HEK293T (cell line): Measurements from ENCODE around the gene JCAD.

Experiments used
- CTCF ChIA-PET: fragments of 350-600 bp; formaldehyde crosslinking; extraction: SDS; loops from one replicate; lab custom pipeline; 2021; ENCODE audit warnings: antibody characterized with exemption, inconsistent platforms; lab: Yijun Ruan, JAX
- POLR2A ChIA-PET: fragments of 350-600 bp; formaldehyde crosslinking; extraction: SDS; loops from one replicate; lab custom pipeline; 2020; ENCODE audit warnings: antibody characterized with exemption, inconsistent platforms; lab: Yijun Ruan, JAX
- DNase-seq: peaks from one replicate; pipeline ENCODE4 v3.0.0; 2012; ENCODE audit warnings: mixed read lengths; ENCODE audit errors: extremely low spot score
- ARNT ChIP-seq: fragments of 450-650 bp; IDR thresholded peaks from 2 replicates; pipeline ENCODE4 v1.6.1; 2017; ENCODE audit warnings: mild to moderate bottlenecking
- BHLHE40 ChIP-seq: fragments of 450-650 bp; IDR thresholded peaks from 2 replicates; pipeline ENCODE4 v1.6.1; 2016; ENCODE audit warnings: mild to moderate bottlenecking, moderate library complexity, borderline replicate concordance
- CTBP1 ChIP-seq: fragments of 450-650 bp; IDR thresholded peaks from 2 replicates; pipeline ENCODE4 v1.6.1; 2016; ENCODE audit warnings: borderline replicate concordance
- ELF4 ChIP-seq: fragments of 450-650 bp; IDR thresholded peaks from 2 replicates; pipeline ENCODE4 v1.6.1; 2017; ENCODE audit warnings: antibody characterized with exemption
- FOXA1 ChIP-seq: fragments of 450-650 bp; IDR thresholded peaks from 2 replicates; pipeline ENCODE4 v1.6.1; 2016; ENCODE audit warnings: mild to moderate bottlenecking
- FOXK2 ChIP-seq: fragments of 450-650 bp; IDR thresholded peaks from 2 replicates; pipeline ENCODE4 v1.6.1; 2016; ENCODE audit warnings: mild to moderate bottlenecking
- FOXM1 ChIP-seq: fragments of 450-650 bp; IDR thresholded peaks from 2 replicates; pipeline ENCODE4 v1.6.1; 2017; ENCODE audit warnings: mild to moderate bottlenecking, borderline replicate concordance
- HDGF ChIP-seq: fragments of 450-650 bp; IDR thresholded peaks from 2 replicates; pipeline ENCODE4 v1.6.1; 2017; ENCODE audit warnings: antibody characterized with exemption, borderline replicate concordance
- L3MBTL2 ChIP-seq: fragments of 450-650 bp; conservative IDR thresholded peaks from 2 replicates; pipeline ENCODE4 v1.6.1; 2016; ENCODE audit warnings: mild to moderate bottlenecking
- LEF1 ChIP-seq: fragments of 450-650 bp; IDR thresholded peaks from 2 replicates; pipeline ENCODE4 v1.6.1; 2017; ENCODE audit warnings: mild to moderate bottlenecking, borderline replicate concordance
- NFRKB ChIP-seq: fragments of 450-650 bp; IDR thresholded peaks from 2 replicates; pipeline ENCODE4 v1.6.1; 2016; ENCODE audit warnings: mild to moderate bottlenecking, moderate library complexity
- SP1 ChIP-seq: fragments of 450-650 bp; IDR thresholded peaks from 2 replicates; pipeline ENCODE4 v1.6.1; 2017
- SUZ12 ChIP-seq: fragments of 450-650 bp; IDR thresholded peaks from 2 replicates; pipeline ENCODE4 v1.6.1; 2016; ENCODE audit warnings: mild to moderate bottlenecking
- TARDBP ChIP-seq: fragments of 450-650 bp; IDR thresholded peaks from 2 replicates; pipeline ENCODE4 v1.6.1; 2016
- ZNF384 ChIP-seq: fragments of 450-650 bp; IDR thresholded peaks from 2 replicates; pipeline ENCODE4 v1.6.1; 2016
- TF ChIP-seq, protein P1 (sequence below): fragments of 450-650 bp; IDR thresholded peaks from 2 replicates; pipeline ENCODE4 v1.6.1; 2016

Gene JCAD

DNA sequence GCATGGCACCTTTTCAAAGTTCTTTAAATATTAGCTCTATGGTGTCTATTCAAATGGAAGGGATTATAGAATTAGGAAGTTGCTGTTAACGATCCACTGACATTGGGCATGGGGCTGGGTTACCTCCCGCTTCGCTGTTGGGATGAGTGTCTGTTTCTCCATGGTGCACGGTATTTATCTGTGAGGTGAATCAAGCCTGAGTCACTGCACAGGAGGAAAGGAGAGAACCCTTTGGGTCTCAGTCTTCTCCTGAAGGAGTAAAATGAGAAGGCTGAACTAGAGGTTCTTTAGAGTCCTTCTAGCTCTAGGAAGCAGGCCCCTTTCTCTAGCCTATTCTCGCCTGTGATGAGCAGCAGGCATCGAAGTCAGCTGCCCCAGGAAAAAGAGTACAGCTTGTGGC lies 7.3 kb downstream of the JCAD start:
- CTCF ChIA-PET: interaction anchor here (1.2 kb wide), 1 partner anchor 35 kb away, joined by 4 read pairs; no protein-coding TSS in a partner anchor
- POLR2A ChIA-PET: no interaction called here

DNA sequence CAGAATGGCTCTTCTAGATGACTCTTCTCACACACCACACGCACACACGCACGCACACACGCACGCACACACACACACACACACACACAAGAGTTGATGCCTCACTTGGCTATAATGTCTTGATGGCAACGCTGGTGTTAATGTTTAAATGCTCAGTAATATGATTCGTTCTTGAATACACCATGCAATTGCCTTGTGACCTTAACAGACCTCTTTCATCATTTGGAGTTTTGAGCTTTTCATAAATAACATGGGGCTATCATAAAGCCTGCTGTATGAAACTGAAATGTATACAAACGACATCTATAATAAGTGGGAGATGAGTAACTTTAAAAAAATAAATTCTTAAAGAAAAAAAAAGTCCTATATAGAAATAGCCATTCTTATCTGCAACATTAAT lies 8.2 kb downstream of the JCAD start:
- ChIA-PET CTCF (interaction anchor here (1.2 kb wide), 1 partner anchor 36 kb away, joined by 4 read pairs; no protein-coding TSS in a partner anchor), POLR2A (no interaction called here)
- DNase-seq: no peak
- no peak for TF ChIP-seq FOXK2
- no peak for TF ChIP-seq CTBP1
- no peak for TF ChIP-seq ZNF384
- no peak for TF ChIP-seq SUZ12

More for the DNA sequence above, 7.3 kb downstream of the JCAD start:
- DNase-seq: no peak
- TF ChIP-seq LEF1: no peak
- no peak for TF ChIP-seq NFRKB
- TF ChIP-seq BHLHE40: no peak
- TF ChIP-seq SP1: no peak
- no peak for TF ChIP-seq CTBP1
- TF ChIP-seq FOXK2: no peak
- no peak for TF ChIP-seq SUZ12
- no peak for TF ChIP-seq L3MBTL2
- no peak for TF ChIP-seq FOXA1
- TF ChIP-seq, protein P1, sequence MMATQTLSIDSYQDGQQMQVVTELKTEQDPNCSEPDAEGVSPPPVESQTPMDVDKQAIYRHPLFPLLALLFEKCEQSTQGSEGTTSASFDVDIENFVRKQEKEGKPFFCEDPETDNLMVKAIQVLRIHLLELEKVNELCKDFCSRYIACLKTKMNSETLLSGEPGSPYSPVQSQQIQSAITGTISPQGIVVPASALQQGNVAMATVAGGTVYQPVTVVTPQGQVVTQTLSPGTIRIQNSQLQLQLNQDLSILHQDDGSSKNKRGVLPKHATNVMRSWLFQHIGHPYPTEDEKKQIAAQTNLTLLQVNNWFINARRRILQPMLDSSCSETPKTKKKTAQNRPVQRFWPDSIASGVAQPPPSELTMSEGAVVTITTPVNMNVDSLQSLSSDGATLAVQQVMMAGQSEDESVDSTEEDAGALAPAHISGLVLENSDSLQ: no peak
- no peak for TF ChIP-seq TARDBP
- no peak for TF ChIP-seq ARNT
- TF ChIP-seq FOXM1: no peak
- TF ChIP-seq ZNF384: no peak
- no peak for TF ChIP-seq HDGF
- no peak for TF ChIP-seq ELF4

DNA sequence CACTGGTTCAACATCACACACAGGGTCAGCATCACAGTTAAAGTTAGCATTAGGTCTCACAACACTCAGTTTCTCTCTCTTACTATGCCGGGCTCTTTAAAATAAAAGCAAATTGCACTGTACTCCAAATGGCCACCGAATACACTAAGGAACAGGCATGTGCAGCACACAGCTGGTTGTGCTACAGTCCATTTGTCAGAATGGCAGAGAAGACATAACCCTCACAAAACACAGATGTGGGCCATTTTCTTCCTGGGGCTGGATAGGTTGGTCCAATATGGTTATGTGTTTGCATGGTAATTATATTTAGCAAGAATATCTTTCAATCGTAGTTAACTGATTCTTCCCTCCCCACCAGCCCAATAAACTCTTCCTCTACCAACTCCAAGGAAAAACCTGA lies 9.0 kb downstream of the JCAD start:
- CTCF ChIA-PET: no interaction called here
- no peak for DNase-seq
- POLR2A ChIA-PET: no interaction called here
- TF ChIP-seq ELF4 (no peak), BHLHE40 (no peak), FOXK2 (no peak), ARNT (no peak), FOXA1 (no peak), SP1 (no peak), LEF1 (no peak), ZNF384 (no peak), NFRKB (no peak), FOXM1 (no peak), HDGF (no peak), SUZ12 (no peak), TARDBP (no peak), L3MBTL2 (no peak), CTBP1 (no peak)
- TF ChIP-seq, protein P1: no peak

DNA sequence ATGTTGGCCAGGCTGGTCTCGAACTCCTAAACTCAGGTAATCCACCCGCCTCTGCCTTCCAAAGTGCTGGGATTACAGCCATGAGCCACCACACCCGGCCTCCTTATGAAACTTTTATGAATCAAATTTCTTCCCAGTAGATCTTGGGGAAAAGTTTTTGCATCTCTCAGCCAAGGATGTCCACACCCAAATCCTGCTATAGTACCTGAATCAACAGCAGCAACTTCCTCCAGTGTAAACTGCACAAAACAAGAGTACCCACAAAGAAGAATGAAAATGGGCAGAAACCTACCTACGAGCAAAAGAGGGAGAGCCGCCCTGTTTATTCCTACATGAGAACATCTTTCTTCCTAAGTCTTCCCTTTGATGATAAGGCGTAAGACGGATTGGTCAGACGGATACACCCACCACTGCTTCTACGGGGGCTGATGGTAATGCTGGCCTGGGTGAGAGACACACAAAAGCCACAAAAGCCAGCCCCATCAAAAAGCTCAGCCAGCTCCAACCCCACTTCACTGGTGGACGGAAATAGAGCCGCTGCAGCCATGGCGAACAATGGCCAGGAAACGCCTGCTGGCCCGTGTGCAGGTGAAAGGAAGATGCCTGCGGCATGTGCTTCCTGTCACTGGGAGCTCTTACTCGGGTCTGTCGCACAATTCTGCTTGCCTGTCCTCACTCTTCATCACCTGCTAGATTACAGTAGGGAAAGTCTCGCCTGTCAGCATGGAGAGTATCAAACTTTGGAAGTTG lies 10.4 kb downstream of the JCAD start:
- ChIA-PET POLR2A (no interaction called here), CTCF (interaction anchor here (1.1 kb wide), 1 partner anchor 542 kb away, joined by 7 read pairs; no protein-coding TSS in a partner anchor)
- TF ChIP-seq, protein P1: no peak
- TF ChIP-seq NFRKB: no peak
- TF ChIP-seq FOXM1: no peak
- no peak for TF ChIP-seq HDGF
- TF ChIP-seq FOXK2: no peak
- TF ChIP-seq TARDBP: no peak
- TF ChIP-seq LEF1: no peak
- TF ChIP-seq SP1: no peak
- no peak for TF ChIP-seq CTBP1
- TF ChIP-seq SUZ12: no peak
- no peak for TF ChIP-seq FOXA1
- no peak for TF ChIP-seq ELF4
- no peak for DNase-seq

DNA sequence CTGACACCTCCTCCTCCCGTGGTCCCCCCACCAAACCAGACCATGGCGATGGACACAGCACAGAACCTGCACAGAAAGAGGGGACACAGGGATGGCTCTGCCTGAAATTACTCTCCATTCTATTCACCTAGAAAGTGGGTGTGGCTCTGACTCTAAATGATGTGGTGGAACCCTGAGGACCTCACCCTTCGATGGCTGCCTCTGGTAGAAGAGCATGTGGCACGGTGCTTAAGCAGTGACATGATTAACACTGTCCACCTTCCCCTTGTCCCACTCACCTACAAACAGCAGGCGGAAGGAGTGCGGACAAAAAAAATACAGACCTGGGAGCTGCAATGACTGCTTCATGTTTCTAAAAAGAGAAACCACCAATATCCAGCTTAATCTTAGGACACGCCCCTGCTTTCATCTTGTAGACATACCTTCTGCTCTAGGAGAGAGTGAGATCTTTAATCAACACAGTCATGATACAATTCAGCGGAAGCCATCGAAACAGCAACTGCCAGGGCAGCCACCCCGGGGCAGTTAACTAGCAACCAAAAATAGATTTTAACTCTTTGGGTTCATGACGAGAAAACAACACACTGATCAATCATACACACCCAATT lies 11.4 kb downstream of the JCAD start:
- TF ChIP-seq LEF1 (no peak), NFRKB (no peak), ARNT (no peak), CTBP1 (no peak), FOXM1 (no peak), SP1 (no peak), ELF4 (no peak), TARDBP (no peak), L3MBTL2 (no peak), BHLHE40 (no peak), FOXA1 (no peak), FOXK2 (no peak), SUZ12 (no peak), ZNF384 (no peak), HDGF (no peak)
- TF ChIP-seq, protein P1: no peak
- CTCF ChIA-PET: no interaction called here
- POLR2A ChIA-PET: no interaction called here
- no peak for DNase-seq
